ENCODE data around the gene RGS11.

RGS11 gene

GRCh38 chr16:220021-220420, 55.7 kb downstream of the RGS11 start:
- TF ChIP-seq POU2F2 (IDR thresholded peaks at IDR 0.05; ENCODE audit: low read depth, low read length) (no peak), POLR2AphosphoS5 (IDR thresholded peaks at IDR 0.05; ENCODE audit: low read depth, low read length) (no peak), SPI1 (IDR thresholded peaks at IDR 0.05; ENCODE audit: low read depth, low read length) (no peak), PAX5 (IDR thresholded peaks at IDR 0.05; ENCODE audit: insufficient read depth, low read length, severe bottlenecking) (no peak), POLR2A (IDR thresholded peaks at IDR 0.05; ENCODE audit: low read depth, low read length) (no peak), TAF1 (IDR thresholded peaks at IDR 0.05; ENCODE audit: low read depth, low read length) (no peak)
- DNase-seq (ENCODE audit: insufficient read length, low spot score), result no peak
- FAIRE-seq, result no peak
